UCSD-AML1 (cell line): Measurements from ENCODE around the gene ZNF805.
A peak's percentile ranks its signal among the peaks of the same experiment; 100 is the strongest.
"Not testable (repeated sequence)": the region's sequence is repeated elsewhere in the genome, so short reads cannot be mapped to it uniquely, and the experiment has no call there.

Experiments used
- DNase-seq: peaks from one replicate; lab custom pipeline; 2025; ENCODE audit not compliant: unreplicated experiment; lab: John Stamatoyannopoulos, UW

ZNF805 gene

GRCh38 chr19:57240311-57241090, at the start of gene ZNF805:
Gene ZNF805, plus strand, starts transcription at chr19:57240632. Its CDS starts 260 bp downstream, at chr19:57240892.
- peak; percentile 94 for DNase-seq

- DNase-seq = peak; percentile 90
Observed at GRCh38 chr19:57191141-57192076, 49.0 kb upstream of the ZNF805 start, which contains the start of gene ZNF264. Gene ZNF264, plus strand, starts transcription at chr19:57191500. Its CDS starts 414 bp downstream, at chr19:57191914.

GRCh38 chr19:57192077-57192420, 48.4 kb upstream of the ZNF805 start:
- DNase-seq = no peak

- no peak for DNase-seq
Observed at GRCh38 chr19:57192993-57193392, 47.4 kb upstream of the ZNF805 start.

- not testable (repeated sequence) for DNase-seq
Observed at GRCh38 chr19:57197874-57198273, 42.6 kb upstream of the ZNF805 start.

GRCh38 chr19:57202160-57202559, 38.3 kb upstream of the ZNF805 start:
- DNase-seq = no peak

GRCh38 chr19:57210381-57210780, 30.1 kb upstream of the ZNF805 start:
- no peak for DNase-seq

GRCh38 chr19:57212109-57212508, 28.3 kb upstream of the ZNF805 start:
- DNase-seq = no peak

- no peak for DNase-seq
Observed at GRCh38 chr19:57227502-57227901, 12.9 kb upstream of the ZNF805 start.

GRCh38 chr19:57231686-57232085, 8.7 kb upstream of the ZNF805 start:
- no peak for DNase-seq

- no peak for DNase-seq
Observed at GRCh38 chr19:57233207-57233606, 7.2 kb upstream of the ZNF805 start.

- no peak for DNase-seq
Observed at GRCh38 chr19:57239982-57240310, 486 bp upstream of the ZNF805 start.

- DNase-seq = no peak
Observed at GRCh38 chr19:57241176-57241575, 744 bp downstream of the ZNF805 start.

- no peak for DNase-seq
Observed at GRCh38 chr19:57242821-57243220, 2.4 kb downstream of the ZNF805 start.

GRCh38 chr19:57244513-57244912, 4.1 kb downstream of the ZNF805 start:
- DNase-seq = no peak

- no peak for DNase-seq
Observed at GRCh38 chr19:57245066-57245465, 4.6 kb downstream of the ZNF805 start.

- no peak for DNase-seq
Observed at GRCh38 chr19:57245959-57246358, 5.5 kb downstream of the ZNF805 start.

GRCh38 chr19:57248646-57249045, 8.2 kb downstream of the ZNF805 start:
- no peak for DNase-seq

- no peak for DNase-seq
Observed at GRCh38 chr19:57249329-57249728, 8.9 kb downstream of the ZNF805 start.

- not testable (repeated sequence) for DNase-seq
Observed at GRCh38 chr19:57253767-57254166, 13.3 kb downstream of the ZNF805 start.

GRCh38 chr19:57262044-57262443, 21.6 kb downstream of the ZNF805 start:
- no peak for DNase-seq

GRCh38 chr19:57263244-57263741, 22.9 kb downstream of the ZNF805 start:
- no peak for DNase-seq
